Astrocyte of the cerebellum (primary cell): ENCODE measurements around the gene HPDL.

Experiments
- DNase-seq: peaks from one replicate; pipeline ENCODE4 v3.0.0-alpha.2; 2011; ENCODE audit warnings: low read depth
- H3K4me3 ChIP-seq: 2 replicates; pipeline ENCODE4 v1.5.1; 2011; ENCODE audit warnings: mild to moderate bottlenecking, low read depth, low read length, moderate library complexity
- in situ Hi-C: cut with HindIII; loops from 2 replicates; pipeline ENCODE4 v1.10.0; 2017; ENCODE audit warnings: low sequenced_read_pairs
- TF ChIP-seq, protein P1 (sequence below): IDR thresholded peaks from 2 replicates; pipeline ENCODE4 v1.5.1; 2012; ENCODE audit warnings: low read length, low read depth, moderate library complexity, mild to moderate bottlenecking; ENCODE audit errors: missing control alignments

The HPDL gene

DNA sequence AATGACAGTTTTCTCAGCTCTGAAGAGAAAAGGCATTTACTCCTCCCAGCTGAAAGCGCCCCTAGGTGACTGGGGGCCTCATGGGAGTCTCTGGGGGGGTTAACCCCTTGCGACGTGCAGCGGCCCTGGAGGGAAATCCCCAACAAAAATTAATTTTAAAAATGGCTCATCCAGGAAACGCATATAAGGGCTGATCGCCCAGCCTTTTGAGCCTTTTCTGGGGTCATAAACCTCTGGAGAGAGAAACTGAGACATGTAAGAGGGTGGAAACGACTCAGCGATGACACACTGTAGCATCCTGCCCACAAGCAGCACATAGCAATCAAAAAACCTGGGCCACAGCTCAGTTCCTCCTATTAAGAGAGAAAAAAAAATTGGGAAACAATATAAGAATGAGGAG, 20.4 kb upstream of the HPDL start:
- H3K4me3 ChIP-seq, result no peak overlapping the region
- no peak for DNase-seq
- in situ Hi-C loops, result no loop called here
- TF ChIP-seq, protein P1, sequence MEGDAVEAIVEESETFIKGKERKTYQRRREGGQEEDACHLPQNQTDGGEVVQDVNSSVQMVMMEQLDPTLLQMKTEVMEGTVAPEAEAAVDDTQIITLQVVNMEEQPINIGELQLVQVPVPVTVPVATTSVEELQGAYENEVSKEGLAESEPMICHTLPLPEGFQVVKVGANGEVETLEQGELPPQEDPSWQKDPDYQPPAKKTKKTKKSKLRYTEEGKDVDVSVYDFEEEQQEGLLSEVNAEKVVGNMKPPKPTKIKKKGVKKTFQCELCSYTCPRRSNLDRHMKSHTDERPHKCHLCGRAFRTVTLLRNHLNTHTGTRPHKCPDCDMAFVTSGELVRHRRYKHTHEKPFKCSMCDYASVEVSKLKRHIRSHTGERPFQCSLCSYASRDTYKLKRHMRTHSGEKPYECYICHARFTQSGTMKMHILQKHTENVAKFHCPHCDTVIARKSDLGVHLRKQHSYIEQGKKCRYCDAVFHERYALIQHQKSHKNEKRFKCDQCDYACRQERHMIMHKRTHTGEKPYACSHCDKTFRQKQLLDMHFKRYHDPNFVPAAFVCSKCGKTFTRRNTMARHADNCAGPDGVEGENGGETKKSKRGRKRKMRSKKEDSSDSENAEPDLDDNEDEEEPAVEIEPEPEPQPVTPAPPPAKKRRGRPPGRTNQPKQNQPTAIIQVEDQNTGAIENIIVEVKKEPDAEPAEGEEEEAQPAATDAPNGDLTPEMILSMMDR, result no peak

DNA sequence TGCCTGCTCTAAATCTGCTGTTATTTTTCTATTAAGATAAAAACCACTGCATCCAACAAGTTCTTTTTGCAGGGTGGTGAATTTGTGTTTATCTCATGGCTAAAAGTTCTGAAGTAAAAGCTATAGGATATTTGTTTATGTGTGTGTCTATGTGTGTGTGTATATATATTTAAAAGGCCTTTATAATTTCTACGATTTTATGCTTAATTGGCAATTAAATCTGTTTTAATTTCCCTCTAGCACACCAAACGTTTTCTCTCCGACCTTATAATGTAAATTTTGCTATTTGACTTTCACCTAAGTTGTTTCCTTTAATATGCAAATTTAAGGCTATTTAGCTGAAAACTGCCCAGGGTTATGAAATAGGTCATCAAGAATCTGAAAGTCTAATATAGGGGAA, 19.8 kb upstream of the HPDL start:
- in situ Hi-C loops, result no loop called here

DNA sequence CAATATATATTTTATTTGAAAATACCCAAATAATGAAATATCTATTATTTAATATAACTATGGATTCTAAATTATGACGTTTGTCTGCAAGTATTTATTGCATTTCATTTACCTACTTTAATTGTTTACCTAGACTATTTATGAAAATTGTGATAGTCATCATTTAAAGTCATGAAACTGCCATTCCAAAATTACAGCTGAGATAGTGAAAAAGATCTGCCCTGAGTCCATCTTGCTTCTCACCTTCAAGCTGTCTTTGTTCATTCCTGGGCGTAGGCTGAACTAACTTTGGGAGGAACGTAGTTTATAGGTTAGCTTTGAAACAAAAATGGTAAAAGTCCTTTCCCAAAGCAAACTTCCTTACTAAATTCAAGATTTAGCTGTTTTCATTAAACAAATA, 12.4 kb upstream of the HPDL start:
- DNase-seq, result no peak
- H3K4me3 ChIP-seq, result no peak overlapping the region
- in situ Hi-C loops, result no loop called here
- TF ChIP-seq, protein P1, result no peak

More for the DNA sequence above, 19.8 kb upstream of the HPDL start:
- H3K4me3 ChIP-seq, result no peak overlapping the region
- DNase-seq, result no peak
- TF ChIP-seq, protein P1, result no peak

DNA sequence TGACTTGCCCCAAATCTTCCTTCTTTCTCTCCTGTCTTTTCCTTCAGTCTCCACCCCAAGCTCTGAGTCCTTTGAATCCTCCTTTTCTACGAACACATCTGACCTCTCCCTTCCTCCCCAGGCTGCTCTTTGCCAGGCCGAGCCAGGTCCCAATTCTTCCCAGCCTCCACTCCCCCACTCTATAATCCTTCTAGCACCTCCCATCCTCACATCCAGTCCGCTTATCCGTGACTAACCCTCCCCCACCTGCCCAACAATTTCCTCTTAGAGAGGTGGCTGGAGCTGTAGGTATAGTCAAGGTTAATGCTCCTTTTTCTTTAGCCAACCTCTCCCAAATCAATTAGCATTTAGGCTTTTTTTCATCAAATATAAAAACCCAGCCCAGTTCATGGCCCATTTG, 9.5 kb upstream of the HPDL start:
- TF ChIP-seq, protein P1, result no peak
- DNase-seq, result no peak

DNA sequence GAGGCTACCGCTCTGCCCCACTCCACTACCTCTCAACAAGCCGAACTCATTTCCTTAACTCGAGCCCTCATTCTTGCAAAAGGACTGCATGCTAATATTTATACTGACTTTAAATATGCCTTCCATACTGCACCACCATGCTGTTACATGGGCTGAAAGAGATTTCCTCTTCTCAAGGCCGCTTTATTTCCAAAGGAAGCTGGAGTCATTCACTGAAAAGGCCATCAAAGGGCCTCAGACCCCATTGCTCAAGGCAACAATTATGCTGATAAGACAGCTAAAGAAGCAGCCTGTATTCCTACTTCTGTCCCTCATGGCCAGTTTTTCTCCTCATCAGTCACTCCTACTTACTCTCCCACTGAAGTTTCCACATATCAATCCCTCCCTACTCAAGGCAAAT, 6.9 kb upstream of the HPDL start:
- no peak overlapping the region for H3K4me3 ChIP-seq
- no peak for DNase-seq
- in situ Hi-C loops, result no loop called here
- TF ChIP-seq, protein P1, result no peak

More for the DNA sequence above, 9.5 kb upstream of the HPDL start:
- H3K4me3 ChIP-seq, result no peak overlapping the region
- in situ Hi-C loops, result no loop called here

DNA sequence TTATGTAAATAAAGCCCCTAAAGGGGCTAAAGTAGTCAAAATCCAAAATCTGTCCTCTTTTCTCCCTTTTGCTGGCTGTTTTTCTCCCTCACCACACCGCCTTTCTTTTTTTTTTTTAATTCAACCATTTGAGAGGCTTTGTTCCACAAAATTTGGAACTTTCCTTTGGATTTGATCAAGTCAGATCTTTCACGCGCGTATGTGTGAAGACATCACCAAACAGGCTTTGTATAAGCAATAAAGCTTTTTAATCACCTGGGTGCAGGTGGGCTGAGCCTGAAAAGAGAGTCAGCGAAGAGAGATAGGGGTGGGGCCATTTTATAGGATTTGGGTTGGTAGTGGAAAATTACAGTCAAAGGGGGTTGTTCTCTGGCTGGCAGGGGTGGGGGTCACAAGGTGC, 5.3 kb upstream of the HPDL start:
- TF ChIP-seq, protein P1, result no peak
- in situ Hi-C loops, result no loop called here
- no peak overlapping the region for H3K4me3 ChIP-seq
- DNase-seq, result no peak
